ENCODE measurements around the gene GRM7.

GRCh38 chr3:7615043-7615442, 754.1 kb downstream of the GRM7 start:
- TF ChIP-seq CTCF (IDR thresholded peaks at IDR 0.05; ENCODE audit: low read depth, low read length) (no peak), EZH2phosphoT487 (IDR thresholded peaks at IDR 0.05; ENCODE audit: low read depth) (no peak)
